Mesenchymal stem cell (in vitro differentiated cells and primary cell): Measurements from ENCODE around the gene DSP.

ENCODE experiments used
- DNase-seq: peaks from one replicate; pipeline ENCODE4 v3.0.0-alpha.2; 2013
- H2AFZ ChIP-seq: one replicate; pipeline ENCODE4 v1.6.1; 2013; ENCODE audit warnings: low read depth, mild to moderate bottlenecking, control low read depth, inconsistent platforms, low read length, moderate library complexity
- H2AK5ac ChIP-seq: 2 replicates; pipeline ENCODE4 v1.6.1; 2013; ENCODE audit warnings: low read length, moderate library complexity, mild to moderate bottlenecking, inconsistent platforms; ENCODE audit not compliant: severe bottlenecking
- H2BK120ac ChIP-seq: one replicate; pipeline ENCODE4 v1.6.1; 2013; ENCODE audit warnings: low read depth, mild to moderate bottlenecking, inconsistent platforms, low read length, moderate library complexity
- H2BK12ac ChIP-seq, 2 experiments: one replicate each; pipeline ENCODE4 v1.6.1; 2013; ENCODE audit warnings: inconsistent platforms in 2 of 2, low read length in 2 of 2, mild to moderate bottlenecking in 2 of 2, moderate library complexity in 2 of 2, control low read depth in 1 of 2
- H2BK15ac ChIP-seq: one replicate; pipeline ENCODE4 v1.6.1; 2013; ENCODE audit warnings: mild to moderate bottlenecking, low read depth, inconsistent platforms; ENCODE audit not compliant: poor library complexity, severe bottlenecking
- H2BK5ac ChIP-seq: 2 replicates; pipeline ENCODE4 v1.6.1; 2013; ENCODE audit warnings: low read depth, mild to moderate bottlenecking, low read length, control low read depth, inconsistent platforms; ENCODE audit not compliant: poor library complexity, severe bottlenecking
- H3K14ac ChIP-seq, 2 experiments: one replicate each; pipeline ENCODE4 v1.6.1; 2013; ENCODE audit warnings: inconsistent platforms in 2 of 2, low read length in 2 of 2, control low read depth in 1 of 2, mild to moderate bottlenecking in 1 of 2, moderate library complexity in 1 of 2
- H3K18ac ChIP-seq, 2 experiments: one replicate each; pipeline ENCODE4 v1.6.1; 2013; ENCODE audit warnings: inconsistent platforms in 2 of 2, low read length in 2 of 2, control low read depth in 1 of 2, low read depth in 1 of 2, mild to moderate bottlenecking in 1 of 2
- H3K23ac ChIP-seq, 2 experiments: one replicate each; pipeline ENCODE4 v1.6.1; 2013; ENCODE audit warnings: inconsistent platforms in 2 of 2, low read length in 2 of 2, mild to moderate bottlenecking in 2 of 2, moderate library complexity in 2 of 2, control low read depth in 1 of 2
- H3K27ac ChIP-seq: 2 replicates; pipeline ENCODE4 v1.5.1; 2013; ENCODE audit warnings: mild to moderate bottlenecking, moderate library complexity, low read length, control low read depth, inconsistent platforms; ENCODE audit not compliant: poor library complexity, severe bottlenecking
- H3K27me3 ChIP-seq, 2 experiments: 2 replicates each; pipeline versions ENCODE4 v1.6.1 to v1.7.0; 2013; ENCODE audit warnings: low read length in 2 of 2, mild to moderate bottlenecking in 2 of 2, moderate library complexity in 2 of 2, control low read depth in 1 of 2, inconsistent platforms in 1 of 2; ENCODE audit not compliant: control insufficient read depth in 1 of 2, insufficient read depth in 1 of 2
- H3K36me3 ChIP-seq, 2 experiments: 2 replicates each; pipeline versions ENCODE4 v1.6.1 to v1.7.0; 2013; ENCODE audit warnings: low read length in 2 of 2, control low read depth in 1 of 2, inconsistent platforms in 1 of 2, low read depth in 1 of 2, mild to moderate bottlenecking in 1 of 2; ENCODE audit not compliant: insufficient read depth in 2 of 2, control insufficient read depth in 1 of 2
- H3K4ac ChIP-seq, 2 experiments: one replicate each; pipeline ENCODE4 v1.6.1; 2013; ENCODE audit warnings: inconsistent platforms in 2 of 2, low read length in 2 of 2, mild to moderate bottlenecking in 2 of 2, moderate library complexity in 2 of 2, control low read depth in 1 of 2, low read depth in 1 of 2
- H3K4me1 ChIP-seq: 2 replicates; pipeline ENCODE4 v1.6.1; 2013; ENCODE audit warnings: low read depth, low read length, control low read depth; ENCODE audit not compliant: control insufficient read depth, insufficient read depth
- H3K4me2 ChIP-seq: 2 replicates; pipeline ENCODE4 v1.6.1; 2013; ENCODE audit warnings: low read length, mild to moderate bottlenecking, inconsistent platforms; ENCODE audit not compliant: poor library complexity, severe bottlenecking
- H3K4me3 ChIP-seq, 2 experiments: 2 replicates each; pipeline versions ENCODE4 v1.5.1 to v1.7.0; 2013; ENCODE audit warnings: low read length in 2 of 2, mild to moderate bottlenecking in 2 of 2, control low read depth in 1 of 2, low read depth in 1 of 2; ENCODE audit not compliant: insufficient read depth in 1 of 2
- H3K79me1 ChIP-seq: replicated peaks from 2 replicates; pipeline ENCODE4 v1.6.1; 2013; ENCODE audit warnings: mild to moderate bottlenecking, control low read depth, low read length, inconsistent platforms; ENCODE audit not compliant: poor library complexity, severe bottlenecking
- H3K9ac ChIP-seq: 2 replicates; pipeline ENCODE4 v1.7.0; 2013; ENCODE audit warnings: mild to moderate bottlenecking, low read length, moderate library complexity
- H3K9me3 ChIP-seq: 2 replicates; pipeline ENCODE4 v1.7.0; 2013; ENCODE audit warnings: mild to moderate bottlenecking, low read length; ENCODE audit not compliant: control insufficient read depth
- H4K8ac ChIP-seq: one replicate; pipeline ENCODE4 v1.6.1; 2013; ENCODE audit warnings: inconsistent platforms, mild to moderate bottlenecking, low read length, moderate library complexity
- H4K91ac ChIP-seq: one replicate; pipeline ENCODE4 v1.6.1; 2013; ENCODE audit warnings: mild to moderate bottlenecking, low read length, inconsistent platforms
- WGBS: methylation state at CpG from one replicate; pipeline ENCODE4 v1.1.7; 2013; ENCODE audit warnings: mixed read lengths; 5-methylcytosine and 5-hydroxymethylcytosine counted together

Gene DSP

GRCh38 chr6:7554533-7555275 is 13.2 kb downstream of the DSP start:
- Histone ChIP-seq H3K27me3 (peaks cover 0 to 5% of the 10 kb centered on the region in 2 experiments), H2BK5ac (no peak overlapping the region), H3K4me3 (no peak overlapping the region), H2AK5ac (no peak overlapping the region), H3K4me2 (no peak overlapping the region), H3K4me1 (peaks cover 2% of the 10 kb centered on the region), H2AFZ (no peak overlapping the region), H3K4ac (no peak overlapping the region), H4K8ac (no peak overlapping the region), H2BK12ac (no peak overlapping the region), H3K23ac (no peak overlapping the region), H3K27ac (no peak overlapping the region), H3K9me3 (no peaks in the 10 kb centered on the region), H3K14ac (no peak overlapping the region), H3K18ac (no peak overlapping the region), H3K9ac (no peak overlapping the region), H3K36me3 (peaks cover 0 to 14% of the 10 kb centered on the region in 2 experiments), H3K79me1 (peaks cover 25% of the 10 kb centered on the region), H4K91ac (no peak overlapping the region), H2BK15ac (no peak overlapping the region), H2BK120ac (no peak overlapping the region)
- DNase-seq, result no peak
- WGBS, result 86% methylated on average over 4 of the region's 6 CpGs

GRCh38 chr6:7555671-7556070 is 14.2 kb downstream of the DSP start:
- H2BK12ac ChIP-seq, result no peak overlapping the region
- H3K9me3 ChIP-seq, result no peaks in the 10 kb centered on the region
- H2BK5ac ChIP-seq, result no peak overlapping the region
- H3K27me3 ChIP-seq, result peaks cover 0 to 5% of the 10 kb centered on the region in 2 experiments
- no peak overlapping the region for H3K4me3 ChIP-seq
- WGBS, result 94% methylated on average over 10 of the region's 11 CpGs
- no peak overlapping the region for H3K9ac ChIP-seq
- H3K4me2 ChIP-seq, result no peak overlapping the region
- H2BK15ac ChIP-seq, result no peak overlapping the region
- no peak overlapping the region for H2AFZ ChIP-seq
- H3K4ac ChIP-seq, result no peak overlapping the region
- peaks cover 2% of the 10 kb centered on the region for H3K4me1 ChIP-seq
- no peak overlapping the region for H3K23ac ChIP-seq
- no peak overlapping the region for H4K91ac ChIP-seq
- H3K18ac ChIP-seq, result no peak overlapping the region
- no peak overlapping the region for H3K14ac ChIP-seq
- no peak overlapping the region for H3K27ac ChIP-seq
- peaks cover 0 to 14% of the 10 kb centered on the region in 2 experiments for H3K36me3 ChIP-seq
- peaks cover 24% of the 10 kb centered on the region for H3K79me1 ChIP-seq
- DNase-seq, result no peak
- no peak overlapping the region for H2BK120ac ChIP-seq
- H4K8ac ChIP-seq, result no peak overlapping the region
- no peak overlapping the region for H2AK5ac ChIP-seq

- H3K4ac ChIP-seq, result no peak overlapping the region
- no peak overlapping the region for H2AFZ ChIP-seq
- H3K4me3 ChIP-seq, result no peak overlapping the region
- peaks cover 0 to 19% of the 10 kb centered on the region in 2 experiments for H3K36me3 ChIP-seq
- peaks cover 0 to 5% of the 10 kb centered on the region in 2 experiments for H3K27me3 ChIP-seq
- H3K9ac ChIP-seq, result no peak overlapping the region
- no peak for DNase-seq
- H3K4me1 ChIP-seq, result peaks cover 2% of the 10 kb centered on the region
- H3K18ac ChIP-seq, result no peak overlapping the region
- no peak overlapping the region for H2BK15ac ChIP-seq
- no peak overlapping the region for H3K4me2 ChIP-seq
- H3K9me3 ChIP-seq, result no peaks in the 10 kb centered on the region
- H3K27ac ChIP-seq, result no peak overlapping the region
- H2BK120ac ChIP-seq, result no peak overlapping the region
- no peak overlapping the region for H2BK12ac ChIP-seq
- WGBS, result 99% methylated on average over 11 of the region's 12 CpGs
- no peak overlapping the region for H2BK5ac ChIP-seq
- no peak overlapping the region for H4K91ac ChIP-seq
- H3K79me1 ChIP-seq, result peaks cover 26% of the 10 kb centered on the region
- no peak overlapping the region for H2AK5ac ChIP-seq
- no peak overlapping the region for H3K14ac ChIP-seq
- no peak overlapping the region for H4K8ac ChIP-seq
- no peak overlapping the region for H3K23ac ChIP-seq
These were observed 15.1 kb downstream of the DSP start for GRCh38 chr6:7556394-7557106.

- no peak overlapping the region for H3K9ac ChIP-seq
- no peak overlapping the region for H3K18ac ChIP-seq
- H2AK5ac ChIP-seq, result no peak overlapping the region
- H3K27me3 ChIP-seq, result peaks cover 0 to 5% of the 10 kb centered on the region in 2 experiments
- H2BK15ac ChIP-seq, result no peak overlapping the region
- peaks cover 2% of the 10 kb centered on the region for H3K4me1 ChIP-seq
- H3K14ac ChIP-seq, result no peak overlapping the region
- H3K36me3 ChIP-seq, result peaks cover 0 to 22% of the 10 kb centered on the region in 2 experiments
- no peak overlapping the region for H3K4me3 ChIP-seq
- H2AFZ ChIP-seq, result no peak overlapping the region
- no peak for DNase-seq
- H3K79me1 ChIP-seq, result peaks cover 24% of the 10 kb centered on the region
- no peak overlapping the region for H4K8ac ChIP-seq
- H3K23ac ChIP-seq, result no peak overlapping the region
- H2BK120ac ChIP-seq, result no peak overlapping the region
- H2BK5ac ChIP-seq, result no peak overlapping the region
- H4K91ac ChIP-seq, result no peak overlapping the region
- WGBS, result 96% methylated on average over 2 of the region's 2 CpGs
- no peak overlapping the region for H3K4me2 ChIP-seq
- H3K9me3 ChIP-seq, result no peaks in the 10 kb centered on the region
- H3K4ac ChIP-seq, result no peak overlapping the region
- H2BK12ac ChIP-seq, result no peak overlapping the region
- H3K27ac ChIP-seq, result no peak overlapping the region
These were observed 16.2 kb downstream of the DSP start for GRCh38 chr6:7557652-7558051.
